Measurements from ENCODE around the gene GNG12. TPM values are rescaled to one million over a fixed set of nuclear protein-coding genes. Genes with fewer than 3 reads are reported as not detected.

The GNG12 gene
- total and polyA plus RNA-seq, 9 of the 15 experiments (the other 6 are each of a cell fraction or from before 2014, with no cell fraction given), result 2.6 to 6.0 (median 4.1) TPM

DNA sequence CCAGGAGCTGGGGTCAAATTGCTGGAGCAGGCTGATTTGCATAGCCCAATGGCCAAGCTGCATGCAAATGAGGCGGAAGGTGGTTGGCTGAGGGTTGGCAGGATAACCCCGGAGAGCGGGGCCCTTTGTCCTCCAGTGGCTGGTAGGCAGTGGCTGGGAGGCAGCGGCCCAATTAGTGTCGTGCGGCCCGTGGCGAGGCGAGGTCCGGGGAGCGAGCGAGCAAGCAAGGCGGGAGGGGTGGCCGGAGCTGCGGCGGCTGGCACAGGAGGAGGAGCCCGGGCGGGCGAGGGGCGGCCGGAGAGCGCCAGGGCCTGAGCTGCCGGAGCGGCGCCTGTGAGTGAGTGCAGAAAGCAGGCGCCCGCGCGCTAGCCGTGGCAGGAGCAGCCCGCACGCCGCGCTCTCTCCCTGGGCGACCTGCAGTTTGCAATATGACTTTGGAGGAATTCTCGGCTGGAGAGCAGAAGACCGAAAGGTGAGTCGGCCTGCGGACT lies 148.2 kb downstream of the GNG12 start, which contains the start of gene GADD45A (continued):
- TF ChIP-seq, protein P1, sequence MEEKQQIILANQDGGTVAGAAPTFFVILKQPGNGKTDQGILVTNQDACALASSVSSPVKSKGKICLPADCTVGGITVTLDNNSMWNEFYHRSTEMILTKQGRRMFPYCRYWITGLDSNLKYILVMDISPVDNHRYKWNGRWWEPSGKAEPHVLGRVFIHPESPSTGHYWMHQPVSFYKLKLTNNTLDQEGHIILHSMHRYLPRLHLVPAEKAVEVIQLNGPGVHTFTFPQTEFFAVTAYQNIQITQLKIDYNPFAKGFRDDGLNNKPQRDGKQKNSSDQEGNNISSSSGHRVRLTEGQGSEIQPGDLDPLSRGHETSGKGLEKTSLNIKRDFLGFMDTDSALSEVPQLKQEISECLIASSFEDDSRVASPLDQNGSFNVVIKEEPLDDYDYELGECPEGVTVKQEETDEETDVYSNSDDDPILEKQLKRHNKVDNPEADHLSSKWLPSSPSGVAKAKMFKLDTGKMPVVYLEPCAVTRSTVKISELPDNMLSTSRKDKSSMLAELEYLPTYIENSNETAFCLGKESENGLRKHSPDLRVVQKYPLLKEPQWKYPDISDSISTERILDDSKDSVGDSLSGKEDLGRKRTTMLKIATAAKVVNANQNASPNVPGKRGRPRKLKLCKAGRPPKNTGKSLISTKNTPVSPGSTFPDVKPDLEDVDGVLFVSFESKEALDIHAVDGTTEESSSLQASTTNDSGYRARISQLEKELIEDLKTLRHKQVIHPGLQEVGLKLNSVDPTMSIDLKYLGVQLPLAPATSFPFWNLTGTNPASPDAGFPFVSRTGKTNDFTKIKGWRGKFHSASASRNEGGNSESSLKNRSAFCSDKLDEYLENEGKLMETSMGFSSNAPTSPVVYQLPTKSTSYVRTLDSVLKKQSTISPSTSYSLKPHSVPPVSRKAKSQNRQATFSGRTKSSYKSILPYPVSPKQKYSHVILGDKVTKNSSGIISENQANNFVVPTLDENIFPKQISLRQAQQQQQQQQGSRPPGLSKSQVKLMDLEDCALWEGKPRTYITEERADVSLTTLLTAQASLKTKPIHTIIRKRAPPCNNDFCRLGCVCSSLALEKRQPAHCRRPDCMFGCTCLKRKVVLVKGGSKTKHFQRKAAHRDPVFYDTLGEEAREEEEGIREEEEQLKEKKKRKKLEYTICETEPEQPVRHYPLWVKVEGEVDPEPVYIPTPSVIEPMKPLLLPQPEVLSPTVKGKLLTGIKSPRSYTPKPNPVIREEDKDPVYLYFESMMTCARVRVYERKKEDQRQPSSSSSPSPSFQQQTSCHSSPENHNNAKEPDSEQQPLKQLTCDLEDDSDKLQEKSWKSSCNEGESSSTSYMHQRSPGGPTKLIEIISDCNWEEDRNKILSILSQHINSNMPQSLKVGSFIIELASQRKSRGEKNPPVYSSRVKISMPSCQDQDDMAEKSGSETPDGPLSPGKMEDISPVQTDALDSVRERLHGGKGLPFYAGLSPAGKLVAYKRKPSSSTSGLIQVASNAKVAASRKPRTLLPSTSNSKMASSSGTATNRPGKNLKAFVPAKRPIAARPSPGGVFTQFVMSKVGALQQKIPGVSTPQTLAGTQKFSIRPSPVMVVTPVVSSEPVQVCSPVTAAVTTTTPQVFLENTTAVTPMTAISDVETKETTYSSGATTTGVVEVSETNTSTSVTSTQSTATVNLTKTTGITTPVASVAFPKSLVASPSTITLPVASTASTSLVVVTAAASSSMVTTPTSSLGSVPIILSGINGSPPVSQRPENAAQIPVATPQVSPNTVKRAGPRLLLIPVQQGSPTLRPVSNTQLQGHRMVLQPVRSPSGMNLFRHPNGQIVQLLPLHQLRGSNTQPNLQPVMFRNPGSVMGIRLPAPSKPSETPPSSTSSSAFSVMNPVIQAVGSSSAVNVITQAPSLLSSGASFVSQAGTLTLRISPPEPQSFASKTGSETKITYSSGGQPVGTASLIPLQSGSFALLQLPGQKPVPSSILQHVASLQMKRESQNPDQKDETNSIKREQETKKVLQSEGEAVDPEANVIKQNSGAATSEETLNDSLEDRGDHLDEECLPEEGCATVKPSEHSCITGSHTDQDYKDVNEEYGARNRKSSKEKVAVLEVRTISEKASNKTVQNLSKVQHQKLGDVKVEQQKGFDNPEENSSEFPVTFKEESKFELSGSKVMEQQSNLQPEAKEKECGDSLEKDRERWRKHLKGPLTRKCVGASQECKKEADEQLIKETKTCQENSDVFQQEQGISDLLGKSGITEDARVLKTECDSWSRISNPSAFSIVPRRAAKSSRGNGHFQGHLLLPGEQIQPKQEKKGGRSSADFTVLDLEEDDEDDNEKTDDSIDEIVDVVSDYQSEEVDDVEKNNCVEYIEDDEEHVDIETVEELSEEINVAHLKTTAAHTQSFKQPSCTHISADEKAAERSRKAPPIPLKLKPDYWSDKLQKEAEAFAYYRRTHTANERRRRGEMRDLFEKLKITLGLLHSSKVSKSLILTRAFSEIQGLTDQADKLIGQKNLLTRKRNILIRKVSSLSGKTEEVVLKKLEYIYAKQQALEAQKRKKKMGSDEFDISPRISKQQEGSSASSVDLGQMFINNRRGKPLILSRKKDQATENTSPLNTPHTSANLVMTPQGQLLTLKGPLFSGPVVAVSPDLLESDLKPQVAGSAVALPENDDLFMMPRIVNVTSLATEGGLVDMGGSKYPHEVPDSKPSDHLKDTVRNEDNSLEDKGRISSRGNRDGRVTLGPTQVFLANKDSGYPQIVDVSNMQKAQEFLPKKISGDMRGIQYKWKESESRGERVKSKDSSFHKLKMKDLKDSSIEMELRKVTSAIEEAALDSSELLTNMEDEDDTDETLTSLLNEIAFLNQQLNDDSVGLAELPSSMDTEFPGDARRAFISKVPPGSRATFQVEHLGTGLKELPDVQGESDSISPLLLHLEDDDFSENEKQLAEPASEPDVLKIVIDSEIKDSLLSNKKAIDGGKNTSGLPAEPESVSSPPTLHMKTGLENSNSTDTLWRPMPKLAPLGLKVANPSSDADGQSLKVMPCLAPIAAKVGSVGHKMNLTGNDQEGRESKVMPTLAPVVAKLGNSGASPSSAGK (IDR thresholded peaks at IDR 0.05), result no peak
- TF ChIP-seq E2F5 (CRISPR knock-in tag; IDR thresholded peaks at IDR 0.05) (peak; percentile 34; the same call in 1 of the 2 replicates), ZNF41 (CRISPR knock-in tag; conservative IDR thresholded peaks at IDR 0.05) (0 out of 2 replicates have a peak, but pooled peaks have one; percentile 47), SNRNP70 (optimal IDR thresholded peaks at IDR 0.05; ENCODE audit: low read depth, low read length) (no peak), RFX1 (IDR thresholded peaks at IDR 0.05) (no peak), ZBTB33 (CRISPR knock-in tag; IDR thresholded peaks at IDR 0.05) (no peak; the same call in 1 of the 2 replicates), ZNF57 (CRISPR knock-in tag; IDR thresholded peaks at IDR 0.05) (no peak), KDM4B (IDR thresholded peaks at IDR 0.05; ENCODE audit: borderline replicate concordance in 2 of 2, low read depth in 1 of 2) (peak in 1 of 2 experiments; percentile 56; a peak in 1 of 4 replicates), CC2D1A (IDR thresholded peaks at IDR 0.05) (no peak), PHF20 (IDR thresholded peaks at IDR 0.05; ENCODE audit: partially characterized antibody) (no peak), MEF2D (tag; conservative IDR thresholded peaks at IDR 0.05; ENCODE audit: low read depth) (no peak), E2F3 (CRISPR knock-in tag; IDR thresholded peaks at IDR 0.05) (no peak)
- TF ChIP-seq, protein P2, sequence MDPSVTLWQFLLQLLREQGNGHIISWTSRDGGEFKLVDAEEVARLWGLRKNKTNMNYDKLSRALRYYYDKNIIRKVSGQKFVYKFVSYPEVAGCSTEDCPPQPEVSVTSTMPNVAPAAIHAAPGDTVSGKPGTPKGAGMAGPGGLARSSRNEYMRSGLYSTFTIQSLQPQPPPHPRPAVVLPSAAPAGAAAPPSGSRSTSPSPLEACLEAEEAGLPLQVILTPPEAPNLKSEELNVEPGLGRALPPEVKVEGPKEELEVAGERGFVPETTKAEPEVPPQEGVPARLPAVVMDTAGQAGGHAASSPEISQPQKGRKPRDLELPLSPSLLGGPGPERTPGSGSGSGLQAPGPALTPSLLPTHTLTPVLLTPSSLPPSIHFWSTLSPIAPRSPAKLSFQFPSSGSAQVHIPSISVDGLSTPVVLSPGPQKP (CRISPR knock-in tag; IDR thresholded peaks at IDR 0.05), result no peak

Measured in K562 (cell line).